HepG2 (cell line): ENCODE results near the gene PKP4.

Experiments used
- CEBPB ChIP-seq: IDR thresholded peaks from 2 replicates; pipeline ENCODE4 v1.6.1; 2011; ENCODE audit warnings: low read depth, low read length, improper control_type of control experiment, borderline replicate concordance
- EZH2 ChIP-seq: conservative IDR thresholded peaks from 2 replicates; pipeline ENCODE4 v1.6.1; 2012; ENCODE audit warnings: mild to moderate bottlenecking, low read depth, low read length, moderate library complexity
- MAF1 ChIP-seq: sonication (generic); formaldehyde crosslinking; IDR thresholded peaks from 2 replicates; pipeline ENCODE4 v1.5.0; 2020; ENCODE audit warnings: missing genetic modification reagents, borderline replicate concordance
- PHF8 ChIP-seq: sonication (generic); formaldehyde crosslinking; IDR thresholded peaks from 2 replicates; pipeline ENCODE4 v1.5.0; 2020; ENCODE audit warnings: missing genetic modification reagents
- POLR2AphosphoS5 ChIP-seq: IDR thresholded peaks from 2 replicates; pipeline ENCODE4 v1.6.1; 2012; ENCODE audit warnings: low read depth, low read length
- RARG ChIP-seq: sonication (generic); formaldehyde crosslinking; IDR thresholded peaks from 2 replicates; pipeline ENCODE4 v1.4.0; 2020; ENCODE audit warnings: low read depth, mild to moderate bottlenecking, missing genetic modification reagents
- REPIN1 ChIP-seq: sonication (generic); formaldehyde crosslinking; IDR thresholded peaks from 2 replicates; pipeline ENCODE4 v1.8.0; 2022; ENCODE audit warnings: missing genetic modification reagents, low read depth, mild to moderate bottlenecking, borderline replicate concordance
- SRSF9 ChIP-seq: fragments of 200-400 bp; formaldehyde crosslinking; IDR thresholded peaks from 2 replicates; pipeline ENCODE4 v1.6.1; 2018; ENCODE audit warnings: borderline replicate concordance, mild to moderate bottlenecking, low read depth, low read length; ENCODE audit not compliant: insufficient read depth, poor library complexity, severe bottlenecking
- ZNF788 ChIP-seq: sonication (generic); formaldehyde crosslinking; IDR thresholded peaks from 2 replicates; pipeline ENCODE4 v1.5.0; 2020; ENCODE audit warnings: mild to moderate bottlenecking, missing genetic modification reagents, borderline replicate concordance
- TF ChIP-seq, protein P1 (sequence below): sonication (generic); formaldehyde crosslinking; IDR thresholded peaks from 2 replicates; pipeline ENCODE4 v1.5.0; 2020; ENCODE audit warnings: mild to moderate bottlenecking, missing genetic modification reagents, moderate library complexity
- TF ChIP-seq, protein P2 (sequence below): sonication (generic); formaldehyde crosslinking; IDR thresholded peaks from 2 replicates; pipeline ENCODE4 v1.5.1; 2020; ENCODE audit warnings: mild to moderate bottlenecking, missing genetic modification reagents, borderline replicate concordance

DNA sequence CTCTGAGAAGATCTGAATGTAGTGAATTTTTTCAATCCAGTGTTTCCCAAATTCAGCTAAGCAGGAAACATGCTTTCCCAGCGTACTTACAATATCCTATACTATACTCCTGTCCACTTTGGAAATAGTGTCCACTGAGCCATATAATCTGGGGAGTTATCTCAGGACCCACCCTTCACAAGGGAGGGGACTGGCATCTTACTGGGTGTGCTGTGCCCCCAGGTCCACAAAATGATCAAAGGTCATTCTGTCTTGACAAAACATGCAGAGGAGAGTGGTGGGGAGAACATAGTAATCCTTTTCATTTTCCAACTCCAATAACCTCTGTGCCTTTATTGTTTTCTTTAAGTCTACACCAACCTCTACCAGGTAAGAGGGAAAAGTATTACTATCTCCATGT, 258.6 kb downstream of the PKP4 start:
- TF ChIP-seq POLR2AphosphoS5, result no peak
- TF ChIP-seq, protein P1, sequence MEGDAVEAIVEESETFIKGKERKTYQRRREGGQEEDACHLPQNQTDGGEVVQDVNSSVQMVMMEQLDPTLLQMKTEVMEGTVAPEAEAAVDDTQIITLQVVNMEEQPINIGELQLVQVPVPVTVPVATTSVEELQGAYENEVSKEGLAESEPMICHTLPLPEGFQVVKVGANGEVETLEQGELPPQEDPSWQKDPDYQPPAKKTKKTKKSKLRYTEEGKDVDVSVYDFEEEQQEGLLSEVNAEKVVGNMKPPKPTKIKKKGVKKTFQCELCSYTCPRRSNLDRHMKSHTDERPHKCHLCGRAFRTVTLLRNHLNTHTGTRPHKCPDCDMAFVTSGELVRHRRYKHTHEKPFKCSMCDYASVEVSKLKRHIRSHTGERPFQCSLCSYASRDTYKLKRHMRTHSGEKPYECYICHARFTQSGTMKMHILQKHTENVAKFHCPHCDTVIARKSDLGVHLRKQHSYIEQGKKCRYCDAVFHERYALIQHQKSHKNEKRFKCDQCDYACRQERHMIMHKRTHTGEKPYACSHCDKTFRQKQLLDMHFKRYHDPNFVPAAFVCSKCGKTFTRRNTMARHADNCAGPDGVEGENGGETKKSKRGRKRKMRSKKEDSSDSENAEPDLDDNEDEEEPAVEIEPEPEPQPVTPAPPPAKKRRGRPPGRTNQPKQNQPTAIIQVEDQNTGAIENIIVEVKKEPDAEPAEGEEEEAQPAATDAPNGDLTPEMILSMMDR, result no peak
- TF ChIP-seq RARG (CRISPR knock-in tag), result no peak
- no peak for TF ChIP-seq MAF1 (CRISPR knock-in tag)
- TF ChIP-seq CEBPB, result no peak
- TF ChIP-seq, protein P2, sequence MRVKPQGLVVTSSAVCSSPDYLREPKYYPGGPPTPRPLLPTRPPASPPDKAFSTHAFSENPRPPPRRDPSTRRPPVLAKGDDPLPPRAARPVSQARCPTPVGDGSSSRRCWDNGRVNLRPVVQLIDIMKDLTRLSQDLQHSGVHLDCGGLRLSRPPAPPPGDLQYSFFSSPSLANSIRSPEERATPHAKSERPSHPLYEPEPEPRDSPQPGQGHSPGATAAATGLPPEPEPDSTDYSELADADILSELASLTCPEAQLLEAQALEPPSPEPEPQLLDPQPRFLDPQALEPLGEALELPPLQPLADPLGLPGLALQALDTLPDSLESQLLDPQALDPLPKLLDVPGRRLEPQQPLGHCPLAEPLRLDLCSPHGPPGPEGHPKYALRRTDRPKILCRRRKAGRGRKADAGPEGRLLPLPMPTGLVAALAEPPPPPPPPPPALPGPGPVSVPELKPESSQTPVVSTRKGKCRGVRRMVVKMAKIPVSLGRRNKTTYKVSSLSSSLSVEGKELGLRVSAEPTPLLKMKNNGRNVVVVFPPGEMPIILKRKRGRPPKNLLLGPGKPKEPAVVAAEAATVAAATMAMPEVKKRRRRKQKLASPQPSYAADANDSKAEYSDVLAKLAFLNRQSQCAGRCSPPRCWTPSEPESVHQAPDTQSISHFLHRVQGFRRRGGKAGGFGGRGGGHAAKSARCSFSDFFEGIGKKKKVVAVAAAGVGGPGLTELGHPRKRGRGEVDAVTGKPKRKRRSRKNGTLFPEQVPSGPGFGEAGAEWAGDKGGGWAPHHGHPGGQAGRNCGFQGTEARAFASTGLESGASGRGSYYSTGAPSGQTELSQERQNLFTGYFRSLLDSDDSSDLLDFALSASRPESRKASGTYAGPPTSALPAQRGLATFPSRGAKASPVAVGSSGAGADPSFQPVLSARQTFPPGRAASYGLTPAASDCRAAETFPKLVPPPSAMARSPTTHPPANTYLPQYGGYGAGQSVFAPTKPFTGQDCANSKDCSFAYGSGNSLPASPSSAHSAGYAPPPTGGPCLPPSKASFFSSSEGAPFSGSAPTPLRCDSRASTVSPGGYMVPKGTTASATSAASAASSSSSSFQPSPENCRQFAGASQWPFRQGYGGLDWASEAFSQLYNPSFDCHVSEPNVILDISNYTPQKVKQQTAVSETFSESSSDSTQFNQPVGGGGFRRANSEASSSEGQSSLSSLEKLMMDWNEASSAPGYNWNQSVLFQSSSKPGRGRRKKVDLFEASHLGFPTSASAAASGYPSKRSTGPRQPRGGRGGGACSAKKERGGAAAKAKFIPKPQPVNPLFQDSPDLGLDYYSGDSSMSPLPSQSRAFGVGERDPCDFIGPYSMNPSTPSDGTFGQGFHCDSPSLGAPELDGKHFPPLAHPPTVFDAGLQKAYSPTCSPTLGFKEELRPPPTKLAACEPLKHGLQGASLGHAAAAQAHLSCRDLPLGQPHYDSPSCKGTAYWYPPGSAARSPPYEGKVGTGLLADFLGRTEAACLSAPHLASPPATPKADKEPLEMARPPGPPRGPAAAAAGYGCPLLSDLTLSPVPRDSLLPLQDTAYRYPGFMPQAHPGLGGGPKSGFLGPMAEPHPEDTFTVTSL, result no peak
- TF ChIP-seq REPIN1 (CRISPR knock-in tag), result no peak
- no peak for TF ChIP-seq PHF8
- no peak for TF ChIP-seq EZH2
- TF ChIP-seq SRSF9, result no peak
- no peak for TF ChIP-seq ZNF788 (CRISPR knock-in tag)
